Medulla oblongata (tissue), 1 donor: ENCODE data around the gene CSF2.

Source experiments
- DNase-seq: peaks from one replicate; pipeline ENCODE4 v3.0.0-alpha.2; 2015; ENCODE audit errors: extremely low spot score

CSF2 gene

GRCh38 chr5:132054697-132055440, 18.7 kb upstream of the CSF2 start:
- DNase-seq = no peak

GRCh38 chr5:132055441-132055807, 18.2 kb upstream of the CSF2 start:
- no peak for DNase-seq

GRCh38 chr5:132055808-132056609, 17.6 kb upstream of the CSF2 start:
- DNase-seq = no peak

GRCh38 chr5:132056610-132057497, 16.7 kb upstream of the CSF2 start:
- DNase-seq = no peak

GRCh38 chr5:132057498-132058255, 15.9 kb upstream of the CSF2 start:
- DNase-seq = no peak

GRCh38 chr5:132058646-132059042, 14.9 kb upstream of the CSF2 start:
- DNase-seq = no peak

GRCh38 chr5:132059043-132059695, 14.4 kb upstream of the CSF2 start:
- DNase-seq = no peak

- DNase-seq = no peak
Observed at GRCh38 chr5:132059696-132060500, 13.7 kb upstream of the CSF2 start.

- DNase-seq = no peak
Observed at GRCh38 chr5:132060501-132061161, 13.0 kb upstream of the CSF2 start, which contains the start of gene IL3. Gene IL3, plus strand, starts transcription at chr5:132060655. Its CDS starts 52 bp downstream, at chr5:132060707.

GRCh38 chr5:132063090-132063911, 10.3 kb upstream of the CSF2 start:
- DNase-seq = peak; percentile 50

- no peak for DNase-seq
Observed at GRCh38 chr5:132064140-132064539, 9.4 kb upstream of the CSF2 start.

GRCh38 chr5:132064738-132065331, 8.8 kb upstream of the CSF2 start:
- DNase-seq = peak; percentile 62

GRCh38 chr5:132065351-132065937, 8.1 kb upstream of the CSF2 start:
- DNase-seq = peak; percentile 33

GRCh38 chr5:132065951-132066701, 7.5 kb upstream of the CSF2 start:
- DNase-seq = no peak

- no peak for DNase-seq
Observed at GRCh38 chr5:132066871-132067270, 6.7 kb upstream of the CSF2 start.

GRCh38 chr5:132067451-132067850, 6.1 kb upstream of the CSF2 start:
- no peak for DNase-seq
